WTC11 (cell line): ENCODE measurements around the gene PROM2. TPM values are rescaled to one million over a fixed set of nuclear protein-coding genes. Genes with fewer than 3 reads are reported as not detected.

ENCODE experiments used
- ATAC-seq: fragments of 200-7000 bp; cut with Tn5 transposase; 2 replicates; pipeline ENCODE4 v1.10.0; 2021; ENCODE audit warnings: mild to moderate bottlenecking, moderate library complexity
- CTCF ChIA-PET: fragments of 300-600 bp; sonication (Branson Sonifier 250); formaldehyde crosslinking; loops from one replicate; lab custom pipeline; 2021; ENCODE audit warnings: antibody characterized with exemption; lab: Charles Lee
- POLR2A ChIA-PET: fragments of 350-600 bp; sonication (Branson Sonifier 250); formaldehyde crosslinking; loops from one replicate; lab custom pipeline; 2021; ENCODE audit warnings: antibody characterized with exemption; lab: Charles Lee
- DNase-seq: peaks from one replicate; pipeline ENCODE4 v3.0.0; 2021; ENCODE audit warnings: low spot score
- H3K27ac Mint-ChIP-seq: 2 replicates; pipeline ENCODE4 v1.8.0; 2021; ENCODE audit warnings: mixed read lengths
- H3K27me3 Mint-ChIP-seq: 2 replicates; pipeline ENCODE4 v1.8.0; 2021; ENCODE audit warnings: low read depth, mild to moderate bottlenecking, moderate library complexity, mixed read lengths
- H3K36me3 Mint-ChIP-seq: 2 replicates; pipeline ENCODE4 v1.8.0; 2021; ENCODE audit warnings: mixed read lengths
- H3K4me1 Mint-ChIP-seq: 2 replicates; pipeline ENCODE4 v1.8.0; 2022; ENCODE audit warnings: mixed read lengths
- H3K4me3 Mint-ChIP-seq: 2 replicates; pipeline ENCODE4 v1.8.0; 2021; ENCODE audit warnings: mild to moderate bottlenecking, moderate library complexity, mixed read lengths
- H3K9me3 Mint-ChIP-seq: 2 replicates; pipeline ENCODE4 v1.8.0; 2021; ENCODE audit warnings: mixed read lengths
- AR ChIP-seq: fragments of 250-450 bp; sonication (Bioruptor Pico); IDR thresholded peaks from 2 replicates; pipeline ENCODE4 v1.9.0; 2021; ENCODE audit warnings: mild to moderate bottlenecking
- ATF2 ChIP-seq: sonication (generic); formaldehyde crosslinking; IDR thresholded peaks from 2 replicates; pipeline ENCODE4 v1.8.1; 2022; ENCODE audit warnings: low read depth, missing genetic modification reagents, borderline replicate concordance
- ATF3 ChIP-seq: sonication (generic); formaldehyde crosslinking; conservative IDR thresholded peaks from 2 replicates; pipeline ENCODE4 v1.8.1; 2022; ENCODE audit warnings: mild to moderate bottlenecking, missing genetic modification reagents
- CREM ChIP-seq: sonication (generic); formaldehyde crosslinking; IDR thresholded peaks from 2 replicates; pipeline ENCODE4 v1.8.1; 2022; ENCODE audit warnings: mild to moderate bottlenecking, missing genetic modification reagents, moderate library complexity
- E2F4 ChIP-seq: sonication (generic); formaldehyde crosslinking; IDR thresholded peaks from 2 replicates; pipeline ENCODE4 v1.8.1; 2022; ENCODE audit warnings: low read depth, mild to moderate bottlenecking, moderate library complexity, missing genetic modification reagents, borderline replicate concordance
- ELF4 ChIP-seq: sonication (generic); formaldehyde crosslinking; IDR thresholded peaks from 2 replicates; pipeline ENCODE4 v1.8.1; 2022; ENCODE audit warnings: low read depth, mild to moderate bottlenecking, moderate library complexity, missing genetic modification reagents
- IRF1 ChIP-seq: sonication (generic); formaldehyde crosslinking; IDR thresholded peaks from 2 replicates; pipeline ENCODE4 v1.8.0; 2023; ENCODE audit warnings: missing genetic modification reagents
- MXD4 ChIP-seq: fragments of 250-450 bp; sonication (Bioruptor Pico); IDR thresholded peaks from 2 replicates; pipeline ENCODE4 v1.8.0; 2021; ENCODE audit warnings: mild to moderate bottlenecking, moderate library complexity, borderline replicate concordance
- PRRX2 ChIP-seq: fragments of 250-450 bp; sonication (Bioruptor Pico); IDR thresholded peaks from 2 replicates; pipeline ENCODE4 v1.8.0; 2021; ENCODE audit warnings: mild to moderate bottlenecking
- TP53 ChIP-seq: sonication (generic); formaldehyde crosslinking; IDR thresholded peaks from 2 replicates; pipeline ENCODE4 v1.8.1; 2023; ENCODE audit warnings: mild to moderate bottlenecking, missing genetic modification reagents
- USF1 ChIP-seq: sonication (generic); formaldehyde crosslinking; IDR thresholded peaks from 2 replicates; pipeline ENCODE4 v1.8.0; 2022; ENCODE audit warnings: mild to moderate bottlenecking, missing genetic modification reagents
- ZBTB21 ChIP-seq: sonication (generic); formaldehyde crosslinking; IDR thresholded peaks from 2 replicates; pipeline ENCODE4 v1.8.1; 2023; ENCODE audit warnings: mild to moderate bottlenecking, missing genetic modification reagents, borderline replicate concordance
- ZMAT4 ChIP-seq: fragments of 250-450 bp; sonication (Bioruptor Pico); IDR thresholded peaks from 2 replicates; pipeline ENCODE4 v1.9.0; 2021; ENCODE audit warnings: mild to moderate bottlenecking
- ZNF138 ChIP-seq: sonication (generic); formaldehyde crosslinking; conservative IDR thresholded peaks from 2 replicates; pipeline ENCODE4 v1.8.1; 2022; ENCODE audit warnings: mild to moderate bottlenecking, moderate library complexity, missing genetic modification reagents
- ZNF219 ChIP-seq: sonication (generic); formaldehyde crosslinking; IDR thresholded peaks from 2 replicates; pipeline ENCODE4 v1.8.0; 2023; ENCODE audit warnings: missing genetic modification reagents, mild to moderate bottlenecking, borderline replicate concordance
- ZNF512 ChIP-seq: sonication (generic); formaldehyde crosslinking; IDR thresholded peaks from 2 replicates; pipeline ENCODE4 v1.8.1; 2022; ENCODE audit warnings: missing genetic modification reagents, borderline replicate concordance
- total RNA-seq: library from RNA; stranded (reverse); gene quantifications from 3 replicates; pipeline ENCODE4 v1.2.3, GENCODE V29; 2021

The PROM2 gene
- total RNA-seq, 1 experiment from 2014 or later, result 8.3 TPM

- Mint-ChIP-seq H3K36me3 (peaks cover 4% of the 10 kb centered on the region), H3K27me3 (no peaks in the 10 kb centered on the region; the same call in 1 of the 2 replicates), H3K9me3 (peaks cover 11% of the 10 kb centered on the region), H3K4me3 (no peak overlapping the region), H3K4me1 (peaks cover 14% of the 10 kb centered on the region), H3K27ac (no peak overlapping the region)
- ChIA-PET CTCF (interaction anchor here (1.1 kb wide), 1 partner anchor 32 kb away, joined by 7 read pairs; no protein-coding TSS in a partner anchor), POLR2A (no interaction called here)
- TF ChIP-seq ATF2 (no peak), IRF1 (no peak), TP53 (CRISPR knock-in tag) (no peak), ZMAT4 (CRISPR knock-in tag) (no peak), PRRX2 (CRISPR knock-in tag) (no peak), ZNF138 (CRISPR knock-in tag) (no peak), ZBTB21 (CRISPR knock-in tag) (no peak), MXD4 (CRISPR knock-in tag) (no peak), ELF4 (no peak), ZNF219 (no peak), ATF3 (CRISPR knock-in tag) (no peak), USF1 (CRISPR knock-in tag) (no peak), AR (no peak), CREM (no peak), ZNF512 (CRISPR knock-in tag) (no peak), E2F4 (no peak)
- DNase-seq, result no peak
- ATAC-seq, result no peak
These were observed 11.2 kb upstream of the PROM2 start for GRCh38 chr2:95262896-95263542.
